BJ (cell line): ENCODE measurements around the gene KCNN1. TPM values are rescaled to one million over a fixed set of nuclear protein-coding genes. Genes with fewer than 3 reads are reported as not detected.
A peak's percentile ranks its signal among the peaks of the same experiment; 100 is the strongest.

Source experiments
- CTCF ChIA-PET: fragments of 350-600 bp; formaldehyde crosslinking; extraction: SDS; loops from one replicate; lab custom pipeline; 2021; ENCODE audit warnings: antibody characterized with exemption, inconsistent platforms; lab: Yijun Ruan, JAX
- POLR2A ChIA-PET: fragments of 300-600 bp; sonication (Branson Sonifier 250); formaldehyde crosslinking; extraction: SDS; loops from one replicate; lab custom pipeline; 2021; ENCODE audit warnings: antibody characterized with exemption; lab: Charles Lee
- DNase-seq: peaks from one replicate; pipeline ENCODE4 v3.0.0-alpha.2; 2011; ENCODE audit warnings: low read depth
- H3K27me3 ChIP-seq: 2 replicates; pipeline ENCODE4 v1.6.0; 2011; ENCODE audit warnings: low read length; ENCODE audit not compliant: control insufficient read depth, insufficient read depth
- H3K36me3 ChIP-seq: 2 replicates; pipeline ENCODE4 v1.5.1; 2011; ENCODE audit warnings: low read length; ENCODE audit not compliant: control insufficient read depth, insufficient read depth
- H3K4me3 ChIP-seq: 2 replicates; pipeline ENCODE4 v1.5.1; 2011; ENCODE audit warnings: low read depth, mild to moderate bottlenecking, control low read depth, low read length
- polyA plus RNA-seq: library from polyadenylated mRNA; depleted of rRNA; stranded (reverse); fragments of >200 nt; gene quantifications from 2 replicates; pipeline ENCODE4 v1.2.3, GENCODE V29; 2011
- TF ChIP-seq, protein P1 (sequence below): IDR thresholded peaks from 2 replicates; pipeline ENCODE4 v1.5.1; 2011; ENCODE audit warnings: low read depth, mild to moderate bottlenecking, control low read depth, inconsistent platforms, low read length, moderate library complexity; ENCODE audit not compliant: insufficient read depth

KCNN1 gene
- polyA plus RNA-seq, 1 experiment = 0.06 TPM

DNA sequence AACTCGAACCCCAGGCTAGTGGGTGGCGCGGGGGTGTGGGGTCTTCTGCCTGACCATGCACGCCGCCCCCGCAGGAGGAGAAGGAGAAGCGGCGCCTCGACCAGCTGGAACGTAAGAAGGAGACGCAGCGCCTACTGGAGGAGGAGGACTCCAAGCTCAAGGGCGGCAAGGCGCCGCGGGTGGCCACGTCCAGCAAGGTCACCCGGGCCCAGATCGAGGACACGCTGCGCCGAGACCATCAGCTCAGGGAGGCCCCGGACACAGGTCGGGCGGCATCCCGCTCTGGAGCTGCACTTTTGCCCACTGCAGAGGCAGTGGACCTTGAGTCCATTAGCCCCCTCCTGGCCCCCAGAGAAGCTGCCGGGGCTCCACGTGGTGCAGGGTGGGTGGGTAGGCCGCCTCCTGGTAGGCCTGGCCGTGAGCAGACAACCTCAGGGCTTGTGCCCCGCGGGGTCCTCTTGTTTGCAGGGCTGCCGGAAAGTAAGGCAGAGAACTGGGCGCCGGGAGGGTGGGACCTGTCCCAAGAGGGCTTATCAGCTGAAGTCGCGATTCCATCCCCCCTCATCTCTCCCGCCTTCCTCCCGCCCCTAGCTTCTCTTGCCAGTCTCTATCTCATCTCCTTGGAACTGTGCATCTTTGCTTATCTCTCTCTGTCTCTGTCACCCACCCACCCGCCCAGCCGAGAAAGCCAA, 24.2 kb upstream of the KCNN1 start:
- DNase-seq = no peak
- Histone ChIP-seq H3K36me3 (peaks cover 1% of the 10 kb centered on the region), H3K27me3 (no peaks in the 10 kb centered on the region), H3K4me3 (no peak overlapping the region)
- ChIA-PET POLR2A (interaction anchor here (0.5 to 0.7 kb wide), 3 partner anchors 54 to 167 kb away, joined by 3 read pairs; no protein-coding TSS in a partner anchor), CTCF (interaction anchor here (0.6 to 8.6 kb wide), 3 partner anchors 10 to 85 kb away, joined by 3 to 83 read pairs (median 5); partner anchors contain the start of gene CCDC124)
- TF ChIP-seq, protein P1, sequence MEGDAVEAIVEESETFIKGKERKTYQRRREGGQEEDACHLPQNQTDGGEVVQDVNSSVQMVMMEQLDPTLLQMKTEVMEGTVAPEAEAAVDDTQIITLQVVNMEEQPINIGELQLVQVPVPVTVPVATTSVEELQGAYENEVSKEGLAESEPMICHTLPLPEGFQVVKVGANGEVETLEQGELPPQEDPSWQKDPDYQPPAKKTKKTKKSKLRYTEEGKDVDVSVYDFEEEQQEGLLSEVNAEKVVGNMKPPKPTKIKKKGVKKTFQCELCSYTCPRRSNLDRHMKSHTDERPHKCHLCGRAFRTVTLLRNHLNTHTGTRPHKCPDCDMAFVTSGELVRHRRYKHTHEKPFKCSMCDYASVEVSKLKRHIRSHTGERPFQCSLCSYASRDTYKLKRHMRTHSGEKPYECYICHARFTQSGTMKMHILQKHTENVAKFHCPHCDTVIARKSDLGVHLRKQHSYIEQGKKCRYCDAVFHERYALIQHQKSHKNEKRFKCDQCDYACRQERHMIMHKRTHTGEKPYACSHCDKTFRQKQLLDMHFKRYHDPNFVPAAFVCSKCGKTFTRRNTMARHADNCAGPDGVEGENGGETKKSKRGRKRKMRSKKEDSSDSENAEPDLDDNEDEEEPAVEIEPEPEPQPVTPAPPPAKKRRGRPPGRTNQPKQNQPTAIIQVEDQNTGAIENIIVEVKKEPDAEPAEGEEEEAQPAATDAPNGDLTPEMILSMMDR = no peak

GRCh38 chr19:17943274-17944221, 23.4 kb upstream of the KCNN1 start:
- TF ChIP-seq, protein P1 = no peak
- H3K4me3 ChIP-seq = no peak overlapping the region
- POLR2A ChIA-PET = interaction anchor here (0.6 to 0.7 kb wide), 2 partner anchors 20 to 56 kb away, joined by 3 to 10 read pairs; no protein-coding TSS in a partner anchor
- H3K27me3 ChIP-seq = no peaks in the 10 kb centered on the region; the same call in 1 of the 2 replicates
- CTCF ChIA-PET = interaction anchor here (8.6 kb wide), 1 partner anchor 53 kb away, joined by 83 read pairs; no protein-coding TSS in a partner anchor
- DNase-seq = no peak
- peaks cover 1% of the 10 kb centered on the region for H3K36me3 ChIP-seq

DNA sequence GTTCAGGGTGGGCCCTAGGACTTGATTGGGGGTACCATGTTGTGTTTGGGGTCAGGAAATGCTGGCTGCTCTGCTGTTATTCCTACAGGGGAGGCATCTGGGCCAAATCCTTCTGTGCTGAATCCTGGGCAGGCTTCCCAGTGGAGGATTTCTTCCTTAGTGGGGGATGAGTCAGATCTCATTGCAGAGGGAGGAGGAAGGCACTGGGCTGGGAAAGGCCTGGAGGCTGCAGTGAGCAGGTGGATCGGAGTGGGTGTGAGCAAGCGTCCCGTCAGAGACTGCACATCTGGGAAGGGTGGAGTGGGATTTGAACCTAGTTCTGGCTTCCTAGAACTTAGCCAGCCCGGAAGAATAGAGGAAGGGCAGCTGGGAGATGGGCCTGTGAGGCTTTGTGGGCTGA, 22.6 kb upstream of the KCNN1 start:
- Histone ChIP-seq H3K36me3 (peaks cover 1% of the 10 kb centered on the region), H3K4me3 (no peak overlapping the region), H3K27me3 (peaks cover 1% of the 10 kb centered on the region; the same call in 1 of the 2 replicates)
- ChIA-PET CTCF (interaction anchor here (8.6 kb wide), 1 partner anchor 52 kb away, joined by 83 read pairs; no protein-coding TSS in a partner anchor), POLR2A (interaction anchor here (0.6 kb wide), 1 partner anchor 19 kb away, joined by 10 read pairs; no protein-coding TSS in a partner anchor)
- TF ChIP-seq, protein P1 = no peak
- DNase-seq = peak; percentile 34

DNA sequence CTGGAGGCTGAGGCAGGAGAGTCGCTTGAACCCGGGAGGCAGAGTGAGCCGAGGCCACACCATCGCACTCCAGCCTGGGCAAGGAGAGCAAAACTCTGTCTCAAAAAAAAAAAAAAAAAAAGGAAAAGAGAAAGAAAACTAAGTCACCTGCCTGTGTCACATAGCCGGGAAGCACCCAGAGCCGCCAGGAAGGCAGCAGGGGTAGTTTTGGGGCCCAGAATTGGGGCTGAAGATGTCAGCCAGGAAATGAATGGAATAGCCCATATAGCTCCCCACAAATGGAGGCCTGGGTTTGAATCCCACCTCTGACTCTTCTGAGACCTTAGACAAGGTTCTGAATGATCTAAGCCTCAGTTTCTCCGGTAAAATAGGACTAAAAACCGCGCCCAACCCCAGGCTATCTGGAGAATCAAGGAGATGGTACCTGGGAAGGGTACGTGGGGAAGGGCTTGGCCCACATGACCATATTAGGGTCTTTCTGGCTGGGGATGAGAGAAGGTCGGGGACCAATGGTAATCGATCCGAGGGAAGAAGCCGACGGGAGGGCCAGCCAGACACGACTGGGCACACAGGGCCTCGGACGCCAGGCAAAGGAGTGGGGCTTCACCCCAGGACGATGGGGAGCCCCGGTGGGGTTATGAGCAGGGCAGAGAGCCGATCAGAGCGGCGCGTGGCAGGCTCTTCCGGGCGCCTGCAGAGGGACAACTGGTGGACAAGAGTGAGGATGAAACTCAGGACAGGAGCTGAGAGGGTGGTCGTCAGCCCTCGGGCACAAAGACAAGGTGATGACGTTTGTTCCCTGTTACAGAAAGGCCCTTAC, 19.7 kb upstream of the KCNN1 start:
- Histone ChIP-seq H3K4me3 (peak overlapping the region; percentile 37), H3K36me3 (no peaks in the 10 kb centered on the region; the same call in 1 of the 2 replicates), H3K27me3 (peaks cover 21% of the 10 kb centered on the region)
- TF ChIP-seq, protein P1 = peak; percentile 21; the same call in 1 of the 2 replicates
- POLR2A ChIA-PET = no interaction called here
- CTCF ChIA-PET = interaction anchor here (1.1 to 8.6 kb wide), 5 partner anchors 9 to 166 kb away, joined by 3 to 83 read pairs (median 6); no protein-coding TSS in a partner anchor
- DNase-seq = no peak
